Activated CD8-positive, alpha-beta memory T cell treated with anti-CD3 and anti-CD28 coated beads, Interleukin-2, amount 50 U/mL, for 4 hours (primary cell): ENCODE results near the gene HIRA.
"Not testable (repeated sequence)": the region's sequence is repeated elsewhere in the genome, so short reads cannot be mapped to it uniquely, and the experiment has no call there.

Experiments
- DNase-seq: peaks from one replicate; pipeline ENCODE4 v3.0.0-alpha.2; 2020

Gene HIRA

DNA sequence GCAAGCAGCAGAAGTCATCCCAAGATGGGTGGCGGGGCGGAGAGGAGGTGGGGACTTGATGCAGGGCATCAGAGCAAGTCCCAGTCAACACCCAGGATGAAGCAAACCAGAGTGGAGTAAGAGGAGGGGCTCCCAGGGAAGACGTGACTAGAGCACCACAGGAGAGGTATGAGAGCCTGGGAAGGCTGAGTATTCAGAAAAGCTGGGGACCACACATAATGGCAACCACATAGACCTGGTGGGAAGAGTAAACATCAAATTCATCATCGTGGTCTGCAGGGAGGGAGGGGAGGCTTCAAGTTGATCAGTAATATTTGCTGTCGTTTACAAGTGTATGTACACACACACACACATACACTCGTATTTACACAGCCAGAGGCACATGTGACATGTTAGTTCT, 79.3 kb downstream of the HIRA start:
- DNase-seq, result no peak

- no peak for DNase-seq
These were observed 79.9 kb downstream of the HIRA start for GRCh38 chr22:19351604-19352003.

DNA sequence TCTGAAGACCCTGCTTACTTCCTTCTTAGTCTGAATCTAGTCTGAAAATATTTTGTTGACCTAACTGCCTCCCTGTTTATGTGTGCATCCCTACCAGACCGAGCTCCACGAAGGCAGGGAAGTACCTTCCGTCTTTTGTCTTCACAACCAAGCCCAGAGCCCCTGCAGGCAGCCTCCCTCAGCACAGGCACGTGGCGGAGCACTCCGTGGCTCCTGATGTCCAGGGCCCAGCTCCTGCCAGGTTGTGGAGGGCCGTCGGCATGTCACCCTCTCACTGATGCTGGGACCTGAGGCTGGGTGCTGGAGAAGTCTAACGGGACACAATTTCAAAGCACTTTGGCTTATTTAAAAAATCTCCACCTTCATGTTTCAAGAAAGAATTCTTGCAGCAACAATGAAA, 80.6 kb downstream of the HIRA start:
- no peak for DNase-seq

DNA sequence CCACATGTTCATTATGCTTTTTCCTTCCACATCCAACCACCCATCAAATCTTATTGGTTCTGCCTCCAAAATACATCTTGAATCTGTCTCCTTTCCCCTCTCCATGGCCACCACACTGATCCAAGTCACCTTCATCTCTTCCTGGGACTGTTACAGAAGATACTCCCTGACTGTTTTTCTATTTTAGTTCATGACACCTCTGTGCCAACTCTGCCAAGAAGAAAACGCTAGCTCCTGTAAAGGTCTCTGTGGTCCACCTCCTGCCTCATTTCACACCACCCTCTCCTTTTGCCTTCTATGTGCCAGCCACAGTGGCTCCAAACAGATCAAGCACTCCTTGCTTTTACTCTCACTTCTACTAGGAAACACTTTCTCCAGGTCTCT, 81.1 kb downstream of the HIRA start:
- no peak for DNase-seq

- no peak for DNase-seq
These were observed 81.6 kb downstream of the HIRA start for GRCh38 chr22:19349778-19350475.

GRCh38 chr22:19346677-19347265, 84.8 kb downstream of the HIRA start:
- no peak for DNase-seq

DNA sequence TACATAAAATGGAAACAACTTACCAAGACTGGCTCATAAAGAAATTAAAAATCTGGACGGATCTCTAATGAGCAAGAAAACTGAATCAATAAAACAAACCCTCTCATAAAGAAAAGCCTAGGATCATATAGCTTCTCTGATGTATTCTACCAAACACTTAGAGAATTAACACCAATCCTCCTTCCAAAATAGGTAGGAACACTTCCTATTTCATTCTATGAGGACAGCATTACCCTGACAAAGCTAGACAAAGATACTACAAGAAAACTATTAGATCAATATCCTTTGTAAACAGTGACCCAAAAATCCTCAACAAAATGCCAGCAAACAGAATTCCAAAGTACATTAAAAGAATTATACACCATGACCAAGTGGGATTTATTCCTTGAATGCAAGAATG, 87.1 kb downstream of the HIRA start:
- DNase-seq, result no peak

GRCh38 chr22:19343470-19343869, 88.1 kb downstream of the HIRA start:
- DNase-seq, result no peak

- no peak for DNase-seq
These were observed 90.0 kb downstream of the HIRA start for GRCh38 chr22:19341500-19341899.

- no peak for DNase-seq
These were observed 94.4 kb downstream of the HIRA start for GRCh38 chr22:19337137-19337536.

- no peak for DNase-seq
These were observed 95.1 kb downstream of the HIRA start for GRCh38 chr22:19336133-19337075.

DNA sequence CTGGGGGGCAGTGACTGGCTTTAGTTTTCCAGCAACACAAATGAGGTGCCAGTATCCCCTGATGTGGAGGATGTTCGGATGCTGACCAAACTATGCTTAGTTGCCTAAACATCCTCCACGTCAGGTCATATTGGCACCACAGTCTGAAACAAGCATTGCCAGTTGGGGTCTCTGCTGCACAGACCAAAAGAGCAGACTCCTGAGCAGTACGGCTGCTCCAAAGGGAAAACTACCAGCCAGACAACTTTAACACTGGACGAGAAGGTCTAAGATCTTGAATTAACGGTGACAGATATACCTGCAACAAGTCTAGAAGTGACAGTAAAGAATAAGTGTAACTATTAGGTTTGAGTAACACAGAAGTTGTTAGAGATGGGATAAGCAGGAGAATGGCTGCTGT, 99.6 kb downstream of the HIRA start:
- no peak for DNase-seq

DNA sequence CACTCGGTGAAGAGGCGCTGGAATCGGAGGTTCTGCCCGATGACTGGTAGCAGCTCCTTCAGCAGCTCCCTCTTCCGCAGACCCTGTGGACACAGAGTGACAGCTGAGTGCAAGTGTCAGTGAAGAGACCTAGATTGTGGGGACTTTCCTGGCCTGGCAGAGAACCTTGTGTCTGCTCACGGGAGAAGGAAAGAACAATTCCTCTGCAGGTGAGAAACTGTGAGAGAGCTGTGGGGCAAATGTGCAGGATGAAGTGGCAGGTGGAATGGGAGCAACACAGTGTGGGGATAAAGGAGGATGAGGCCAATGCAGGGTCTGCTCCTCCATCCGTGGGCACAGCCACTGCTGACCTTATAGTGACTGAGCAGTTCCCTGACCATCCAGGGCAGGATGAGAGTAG, 100.1 kb downstream of the HIRA start:
- no peak for DNase-seq

DNA sequence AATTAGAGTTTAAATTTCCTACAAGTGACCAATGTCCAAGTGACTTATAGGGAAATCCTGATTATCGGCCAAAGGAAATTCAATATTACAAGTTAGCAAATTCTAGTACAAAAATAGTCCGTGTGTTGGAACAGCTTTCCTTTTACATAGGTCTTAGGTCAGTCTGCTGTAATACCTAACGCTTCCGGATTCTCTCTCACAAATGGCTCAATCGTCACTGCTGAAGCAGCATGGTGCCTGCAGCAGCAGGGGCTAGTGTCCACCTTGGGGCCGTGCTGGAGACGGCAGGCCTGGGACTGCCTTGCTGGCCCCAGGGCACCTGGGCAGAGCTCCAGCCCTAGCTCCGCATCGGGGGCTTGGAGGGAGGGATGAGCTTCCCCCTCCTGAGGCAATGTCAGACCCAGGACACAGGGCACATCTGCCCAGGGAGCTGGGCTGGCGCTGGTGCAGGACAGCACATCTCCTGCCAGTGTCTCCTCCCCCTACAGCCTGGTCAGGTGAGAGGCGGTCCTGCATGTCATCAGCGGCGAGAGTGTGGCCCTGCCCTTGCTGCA, 100.6 kb downstream of the HIRA start:
- DNase-seq, result no peak

DNA sequence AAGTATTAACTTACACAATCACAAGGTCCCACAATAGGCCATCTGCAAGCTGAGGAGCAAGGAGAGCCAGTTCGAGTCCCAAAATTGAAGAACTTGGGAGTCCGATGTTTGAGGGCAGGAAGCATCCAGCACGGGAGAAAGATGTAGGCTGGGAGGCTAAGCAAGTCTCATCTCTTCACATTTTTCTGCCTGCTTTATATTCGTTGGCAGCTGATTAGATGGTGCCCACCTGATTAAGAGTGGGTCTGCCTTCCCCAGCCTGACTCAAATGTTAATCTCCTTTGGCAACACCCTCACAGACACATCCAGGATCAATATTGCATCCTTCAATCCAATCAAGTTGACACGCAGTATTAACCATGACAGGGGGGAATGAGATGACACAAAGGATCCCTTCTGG, 101.3 kb downstream of the HIRA start:
- DNase-seq, result not testable (repeated sequence)

DNA sequence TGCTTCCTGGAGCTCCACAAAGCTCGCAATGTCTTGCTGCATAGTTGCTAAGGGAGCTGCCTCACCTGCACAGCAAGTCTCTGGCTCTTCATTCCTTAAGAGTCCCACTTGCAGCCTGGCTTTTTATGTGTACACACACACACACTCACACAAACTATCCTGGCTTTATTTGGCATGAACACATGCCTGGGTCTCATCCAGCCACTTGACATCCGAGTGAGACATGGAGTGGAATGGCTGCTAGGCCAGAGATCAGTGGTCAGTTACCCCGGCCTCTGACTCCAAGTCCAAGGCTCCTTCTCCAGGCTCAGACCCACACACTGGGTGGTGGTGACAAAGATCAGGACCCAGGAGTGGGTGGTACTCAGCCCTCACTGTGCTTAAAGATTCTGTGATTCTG, 102.1 kb downstream of the HIRA start:
- DNase-seq, result no peak

DNA sequence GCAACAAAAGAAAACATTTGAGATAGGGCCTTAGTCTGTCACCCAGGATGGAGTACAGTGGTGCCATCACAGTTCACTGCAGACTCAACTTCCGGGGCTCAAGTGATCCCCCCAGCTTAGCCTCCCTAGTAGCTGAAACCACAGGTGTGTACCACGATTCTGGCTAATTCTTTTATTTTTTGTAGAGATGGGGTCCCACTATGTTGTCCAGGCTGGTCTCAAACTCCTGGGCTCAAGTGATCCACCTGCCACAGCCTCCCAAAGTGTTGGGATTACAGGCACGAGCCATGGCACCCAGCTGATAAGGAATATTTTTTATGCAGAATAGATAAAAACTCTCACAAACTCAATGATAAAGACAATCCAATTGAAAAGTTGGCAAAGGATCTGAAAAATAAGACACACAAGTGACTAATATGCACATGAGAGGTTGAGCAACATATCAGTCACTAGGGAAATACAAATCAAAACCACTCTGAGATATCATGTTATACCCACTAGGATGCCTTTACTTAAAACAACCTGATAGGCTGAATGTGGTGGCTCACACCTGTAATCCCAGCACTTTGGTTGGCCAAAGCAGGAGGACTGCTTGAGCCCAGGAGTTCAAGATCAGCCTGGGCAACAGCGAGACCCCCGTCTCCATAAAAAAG, 106.1 kb downstream of the HIRA start:
- DNase-seq, result no peak

GRCh38 chr22:19323420-19323819, 108.1 kb downstream of the HIRA start:
- DNase-seq, result not testable (repeated sequence)

GRCh38 chr22:19321757-19322156, 109.8 kb downstream of the HIRA start:
- no peak for DNase-seq

DNA sequence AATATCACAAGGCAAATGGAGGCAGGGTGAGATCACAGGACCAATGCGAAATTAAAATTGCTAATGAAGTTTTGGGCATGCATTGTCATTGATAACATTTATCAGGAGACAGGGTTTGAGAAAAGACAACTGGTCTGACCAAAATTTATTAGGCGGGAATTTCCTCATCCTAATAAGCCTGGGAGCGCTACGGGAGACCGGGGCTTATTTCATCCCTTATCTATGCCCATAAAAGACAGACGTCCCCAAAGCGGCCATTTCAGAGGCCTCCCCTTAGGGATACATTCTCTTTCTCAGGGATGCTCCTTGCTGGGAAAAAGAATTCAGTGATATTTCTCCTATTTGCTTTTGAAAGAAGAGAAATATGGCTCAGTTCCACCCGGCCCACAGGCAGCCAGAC, 111.4 kb downstream of the HIRA start:
- DNase-seq, result not testable (repeated sequence)

- no peak for DNase-seq
These were observed 112.3 kb downstream of the HIRA start for GRCh38 chr22:19319281-19319680.

- no peak for DNase-seq
These were observed 113.7 kb downstream of the HIRA start for GRCh38 chr22:19317865-19318264.

- no peak for DNase-seq
These were observed 123.7 kb downstream of the HIRA start for GRCh38 chr22:19307872-19308271.
